ENCODE results near the gene LSM6.

LSM6 gene

GRCh38 chr4:146176891-146177290 is 1.4 kb downstream of the LSM6 start:
- H3K36me3 ChIP-seq (ENCODE audit: insufficient read depth, low read length), result peaks cover 7% of the 10 kb centered on the region; the same call in 1 of the 2 replicates

DNA sequence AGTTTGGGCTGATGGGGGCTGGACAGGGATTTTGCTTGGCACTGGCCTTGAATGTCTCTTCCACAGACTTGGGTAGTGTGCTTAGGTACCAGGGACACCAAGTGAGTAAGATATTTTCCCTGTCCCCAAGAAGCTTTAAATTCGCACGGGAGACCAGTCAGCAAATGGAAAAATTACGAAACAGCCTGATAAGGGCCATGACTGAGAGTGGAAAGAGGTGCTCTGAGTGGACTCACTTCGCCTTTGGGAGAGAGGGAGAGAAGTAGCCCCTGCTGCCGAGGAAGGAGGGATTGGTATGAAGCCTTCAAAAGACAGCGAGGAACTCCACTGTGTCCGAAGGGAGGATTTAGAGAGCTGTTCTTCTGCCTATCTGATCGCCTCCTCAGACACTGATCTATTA is 2.6 kb downstream of the LSM6 start:
- H3K4me3 ChIP-seq, result no peak overlapping the region
- no peak for DNase-seq (ENCODE audit: low read depth, low spot score)
- H3K36me3 ChIP-seq (ENCODE audit: insufficient read depth, low read length), result peaks cover 13% of the 10 kb centered on the region
- no peaks in the 10 kb centered on the region for H3K9me3 ChIP-seq (ENCODE audit: low read depth, low read length)
- TF ChIP-seq FOXP2 (optimal IDR thresholded peaks at IDR 0.05; ENCODE audit: control extremely low read depth, extremely low read length, insufficient read depth) (no peak), POLR2AphosphoS5 (IDR thresholded peaks at IDR 0.05; ENCODE audit: borderline replicate concordance, low read depth, low read length) (no peak), EZH2 (IDR thresholded peaks at IDR 0.05) (no peak)
- no peak overlapping the region for H3K9ac ChIP-seq (ENCODE audit: insufficient read length)
- no peak overlapping the region for H3K27ac ChIP-seq

More at GRCh38 chr4:146176891-146177290, 1.4 kb downstream of the LSM6 start:
- DNase-seq (ENCODE audit: low read depth, low spot score), result no peak
- no peak overlapping the region for H3K27ac ChIP-seq
- H3K9ac ChIP-seq (ENCODE audit: insufficient read length), result peak overlapping the region; percentile 95
- no peaks in the 10 kb centered on the region for H3K9me3 ChIP-seq (ENCODE audit: low read depth, low read length)
- H3K4me3 ChIP-seq, result peak overlapping the region; percentile 91
- no peak for TF ChIP-seq EZH2 (IDR thresholded peaks at IDR 0.05)
- TF ChIP-seq FOXP2 (optimal IDR thresholded peaks at IDR 0.05; ENCODE audit: control extremely low read depth, extremely low read length, insufficient read depth), result no peak
- TF ChIP-seq POLR2AphosphoS5 (IDR thresholded peaks at IDR 0.05; ENCODE audit: borderline replicate concordance, low read depth, low read length), result no peak

DNA sequence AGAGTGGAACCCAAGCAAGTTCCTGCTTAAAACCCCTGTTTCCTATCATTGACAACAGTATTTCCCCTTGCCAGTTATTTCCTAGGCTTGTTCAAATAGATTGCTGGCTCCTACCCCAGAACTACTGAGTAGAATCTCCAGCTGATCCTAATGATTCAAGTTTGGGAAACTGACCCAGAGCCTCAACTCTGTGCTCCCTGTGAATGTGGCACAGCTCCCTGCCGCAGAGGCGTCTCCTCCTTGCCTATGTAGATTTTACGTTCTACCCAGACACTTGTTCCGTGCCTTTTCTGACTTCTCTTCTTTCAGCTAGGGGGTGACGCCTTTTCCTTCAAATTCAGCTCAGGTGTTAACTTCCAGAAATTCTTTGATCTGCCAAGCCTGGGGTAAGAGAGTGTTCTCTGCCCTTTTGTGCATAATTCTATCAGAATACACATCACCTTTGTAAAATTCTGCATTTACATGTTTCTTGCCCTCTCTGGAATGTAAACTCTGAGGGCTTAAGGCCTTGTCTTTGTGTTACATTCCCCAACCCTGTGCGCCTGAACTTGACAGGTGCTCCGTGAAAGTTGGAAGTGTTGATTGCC is 4.4 kb downstream of the LSM6 start:
- no peak overlapping the region for H3K9ac ChIP-seq (ENCODE audit: insufficient read length)
- no peak for TF ChIP-seq FOXP2 (optimal IDR thresholded peaks at IDR 0.05; ENCODE audit: control extremely low read depth, extremely low read length, insufficient read depth)
- TF ChIP-seq EZH2 (IDR thresholded peaks at IDR 0.05), result no peak
- TF ChIP-seq POLR2AphosphoS5 (IDR thresholded peaks at IDR 0.05; ENCODE audit: borderline replicate concordance, low read depth, low read length), result no peak
- no peak for DNase-seq (ENCODE audit: low read depth, low spot score)
- H3K36me3 ChIP-seq (ENCODE audit: insufficient read depth, low read length), result peaks cover 29% of the 10 kb centered on the region
- H3K4me3 ChIP-seq, result no peak overlapping the region
- no peak overlapping the region for H3K27ac ChIP-seq
- no peaks in the 10 kb centered on the region for H3K9me3 ChIP-seq (ENCODE audit: low read depth, low read length)

DNA sequence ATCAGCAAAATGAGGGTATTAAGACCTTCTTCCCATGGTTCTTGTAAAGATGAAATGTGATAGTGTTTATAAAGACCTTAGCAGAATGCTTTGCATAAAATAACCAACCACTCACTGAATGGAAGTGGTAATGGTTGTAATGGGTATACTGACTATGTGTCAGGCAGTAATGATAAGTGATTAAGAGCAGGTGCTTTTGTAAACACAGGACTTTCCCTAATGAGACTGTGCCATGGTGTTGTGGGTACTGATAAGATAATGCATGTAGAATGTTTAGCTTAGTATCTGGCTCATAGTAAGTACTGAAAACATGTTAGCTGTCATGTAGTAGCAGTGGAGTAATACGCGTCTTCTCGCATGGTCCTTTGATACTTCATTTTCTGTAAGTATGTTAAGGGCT is 6.9 kb downstream of the LSM6 start:
- Histone ChIP-seq H3K36me3 (ENCODE audit: insufficient read depth, low read length) (peaks cover 53% of the 10 kb centered on the region), H3K9ac (ENCODE audit: insufficient read length) (no peak overlapping the region), H3K9me3 (ENCODE audit: low read depth, low read length) (no peaks in the 10 kb centered on the region), H3K27ac (no peak overlapping the region), H3K4me3 (no peak overlapping the region)
- no peak for DNase-seq (ENCODE audit: low read depth, low spot score)
- TF ChIP-seq EZH2 (IDR thresholded peaks at IDR 0.05) (no peak), POLR2AphosphoS5 (IDR thresholded peaks at IDR 0.05; ENCODE audit: borderline replicate concordance, low read depth, low read length) (no peak), FOXP2 (optimal IDR thresholded peaks at IDR 0.05; ENCODE audit: control extremely low read depth, extremely low read length, insufficient read depth) (no peak)

DNA sequence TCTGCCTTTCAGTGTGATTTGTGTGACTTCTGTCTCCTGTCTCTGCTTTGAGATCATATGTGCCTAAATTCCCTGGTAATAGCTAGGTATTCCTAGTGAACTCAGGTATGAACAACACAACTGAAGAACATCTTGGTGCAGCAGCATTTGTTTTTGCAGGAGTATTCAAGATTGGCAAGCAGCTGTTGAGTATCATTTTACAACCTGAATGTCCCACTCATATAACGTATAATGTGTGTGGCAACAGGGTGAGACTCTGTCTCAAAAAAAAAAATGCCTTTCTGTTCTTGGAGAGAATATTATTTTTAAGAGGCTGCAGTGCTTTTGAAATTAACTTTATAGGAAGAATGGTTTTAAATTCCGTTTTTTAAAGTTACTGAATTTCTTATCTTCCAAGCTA is 7.7 kb downstream of the LSM6 start:
- Histone ChIP-seq H3K27ac (no peak overlapping the region), H3K9me3 (ENCODE audit: low read depth, low read length) (no peaks in the 10 kb centered on the region), H3K4me3 (no peak overlapping the region), H3K36me3 (ENCODE audit: insufficient read depth, low read length) (peaks cover 55% of the 10 kb centered on the region), H3K9ac (ENCODE audit: insufficient read length) (no peak overlapping the region)
- DNase-seq (ENCODE audit: low read depth, low spot score), result no peak
- TF ChIP-seq EZH2 (IDR thresholded peaks at IDR 0.05), result no peak
- no peak for TF ChIP-seq FOXP2 (optimal IDR thresholded peaks at IDR 0.05; ENCODE audit: control extremely low read depth, extremely low read length, insufficient read depth)
- TF ChIP-seq POLR2AphosphoS5 (IDR thresholded peaks at IDR 0.05; ENCODE audit: borderline replicate concordance, low read depth, low read length), result no peak

- H3K27ac ChIP-seq, result peak overlapping the region; percentile 49; the same call in 1 of the 2 replicates
- H3K9me3 ChIP-seq (ENCODE audit: low read depth, low read length), result no peaks in the 10 kb centered on the region
- TF ChIP-seq EZH2 (IDR thresholded peaks at IDR 0.05), result no peak
- TF ChIP-seq FOXP2 (optimal IDR thresholded peaks at IDR 0.05; ENCODE audit: control extremely low read depth, extremely low read length, insufficient read depth), result no peak
- no peak for TF ChIP-seq POLR2AphosphoS5 (IDR thresholded peaks at IDR 0.05; ENCODE audit: borderline replicate concordance, low read depth, low read length)
- no peak overlapping the region for H3K9ac ChIP-seq (ENCODE audit: insufficient read length)
- H3K36me3 ChIP-seq (ENCODE audit: insufficient read depth, low read length), result peaks cover 79% of the 10 kb centered on the region
- no peak overlapping the region for H3K4me3 ChIP-seq
- DNase-seq (ENCODE audit: low read depth, low spot score), result no peak
Measured at GRCh38 chr4:146186041-146186440, 10.5 kb downstream of the LSM6 start.

GRCh38 chr4:146186596-146186995 is 11.1 kb downstream of the LSM6 start:
- no peak for TF ChIP-seq FOXP2 (optimal IDR thresholded peaks at IDR 0.05; ENCODE audit: control extremely low read depth, extremely low read length, insufficient read depth)
- no peak for TF ChIP-seq EZH2 (IDR thresholded peaks at IDR 0.05)
- TF ChIP-seq POLR2AphosphoS5 (IDR thresholded peaks at IDR 0.05; ENCODE audit: borderline replicate concordance, low read depth, low read length), result no peak
- no peak for DNase-seq (ENCODE audit: low read depth, low spot score)
- Histone ChIP-seq H3K4me3 (no peak overlapping the region), H3K9ac (ENCODE audit: insufficient read length) (no peak overlapping the region), H3K36me3 (ENCODE audit: insufficient read depth, low read length) (peaks cover 85% of the 10 kb centered on the region), H3K27ac (no peak overlapping the region), H3K9me3 (ENCODE audit: low read depth, low read length) (no peaks in the 10 kb centered on the region)

- no peak for DNase-seq (ENCODE audit: low read depth, low spot score)
- H3K36me3 ChIP-seq (ENCODE audit: insufficient read depth, low read length), result peaks cover 69% of the 10 kb centered on the region
- TF ChIP-seq EZH2 (IDR thresholded peaks at IDR 0.05) (no peak), POLR2AphosphoS5 (IDR thresholded peaks at IDR 0.05; ENCODE audit: borderline replicate concordance, low read depth, low read length) (no peak), FOXP2 (optimal IDR thresholded peaks at IDR 0.05; ENCODE audit: control extremely low read depth, extremely low read length, insufficient read depth) (no peak)
Measured at GRCh38 chr4:146190456-146190855, 14.9 kb downstream of the LSM6 start.

More at GRCh38 chr4:146190456-146190855, 14.9 kb downstream of the LSM6 start:
- Histone ChIP-seq H3K27ac (no peak overlapping the region), H3K9me3 (ENCODE audit: low read depth, low read length) (no peaks in the 10 kb centered on the region), H3K9ac (ENCODE audit: insufficient read length) (no peak overlapping the region), H3K4me3 (no peak overlapping the region)
